ENCODE measurements around the gene TMEM108.

The TMEM108 gene

GRCh38 chr3:133227813-133228212 lies 189.6 kb downstream of the TMEM108 start:
- no peak for DNase-seq (ENCODE audit: low read depth)
- Histone ChIP-seq H3K9ac (ENCODE audit: low read length) (no peak overlapping the region), H3K36me3 (ENCODE audit: control insufficient read depth, insufficient read depth, low read length, severe bottlenecking) (no peaks in the 10 kb centered on the region), H3K4me1 (ENCODE audit: control insufficient read depth, insufficient read depth, low read length) (no peaks in the 10 kb centered on the region), H3K4me3 (ENCODE audit: low read length) (no peak overlapping the region), H3K9me3 (ENCODE audit: control insufficient read depth, low read length) (peaks cover 7% of the 10 kb centered on the region), H3K27me3 (replicated peaks; ENCODE audit: control insufficient read depth, insufficient read depth, low read length) (peaks cover 3% of the 10 kb centered on the region)

DNA sequence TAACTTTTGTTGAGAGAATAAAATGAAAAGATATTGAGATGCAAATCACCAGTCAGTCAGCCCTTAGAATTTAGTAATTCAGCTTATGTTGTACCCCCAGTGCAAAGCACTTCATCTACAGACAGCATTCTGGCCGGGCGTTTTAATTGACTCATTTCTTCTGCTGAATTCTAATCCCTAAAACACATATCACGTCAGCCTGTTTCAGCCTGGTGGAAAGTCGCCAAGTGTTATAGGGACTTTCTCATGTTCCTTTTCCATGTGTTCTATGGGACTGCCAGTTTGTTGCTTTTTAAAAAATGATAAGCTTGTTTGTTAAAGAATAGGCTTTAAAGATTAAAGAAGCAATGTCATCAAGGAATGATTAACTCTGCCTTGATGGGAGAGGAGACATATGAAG lies 192.0 kb downstream of the TMEM108 start:
- Histone ChIP-seq H3K9me3 (ENCODE audit: control insufficient read depth, low read length) (no peaks in the 10 kb centered on the region), H3K27me3 (replicated peaks; ENCODE audit: control insufficient read depth, insufficient read depth, low read length) (peaks cover 3% of the 10 kb centered on the region), H3K4me3 (ENCODE audit: low read length) (no peak overlapping the region), H3K4me1 (ENCODE audit: control insufficient read depth, insufficient read depth, low read length) (no peaks in the 10 kb centered on the region), H3K36me3 (ENCODE audit: control insufficient read depth, insufficient read depth, low read length, severe bottlenecking) (no peaks in the 10 kb centered on the region), H3K9ac (ENCODE audit: low read length) (no peak overlapping the region)
- DNase-seq (ENCODE audit: low read depth), result no peak

DNA sequence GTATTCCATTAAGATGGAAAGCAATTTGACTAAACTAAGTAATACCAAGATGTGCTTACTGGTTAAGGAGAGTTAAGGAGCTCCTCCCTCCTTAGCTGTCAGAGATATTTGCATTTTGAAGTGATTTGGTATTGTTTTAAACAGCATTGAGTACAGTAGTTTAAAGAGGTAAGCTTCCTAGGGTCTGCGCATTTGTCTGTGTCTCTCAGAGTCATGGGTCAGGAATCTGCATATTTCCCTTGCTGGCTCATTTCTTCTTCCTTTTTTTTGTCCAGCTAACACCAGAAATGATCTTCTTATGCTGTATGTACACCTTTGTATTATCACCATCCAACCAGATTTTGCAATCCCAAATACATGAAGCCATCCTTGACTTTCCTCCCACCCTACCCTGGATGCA lies 198.7 kb downstream of the TMEM108 start:
- H3K9ac ChIP-seq (ENCODE audit: low read length), result no peak overlapping the region
- no peak overlapping the region for H3K4me3 ChIP-seq (ENCODE audit: low read length)
- no peaks in the 10 kb centered on the region for H3K9me3 ChIP-seq (ENCODE audit: control insufficient read depth, low read length)
- H3K36me3 ChIP-seq (ENCODE audit: control insufficient read depth, insufficient read depth, low read length, severe bottlenecking), result no peaks in the 10 kb centered on the region
- no peaks in the 10 kb centered on the region for H3K4me1 ChIP-seq (ENCODE audit: control insufficient read depth, insufficient read depth, low read length)
- no peak for DNase-seq (ENCODE audit: low read depth)
- no peaks in the 10 kb centered on the region for H3K27me3 ChIP-seq (replicated peaks; ENCODE audit: control insufficient read depth, insufficient read depth, low read length)

- H3K4me3 ChIP-seq (ENCODE audit: low read length), result no peak overlapping the region
- no peak overlapping the region for H3K9ac ChIP-seq (ENCODE audit: low read length)
- H3K36me3 ChIP-seq (ENCODE audit: control insufficient read depth, insufficient read depth, low read length, severe bottlenecking), result no peaks in the 10 kb centered on the region
- peaks cover 1% of the 10 kb centered on the region for H3K27me3 ChIP-seq (replicated peaks; ENCODE audit: control insufficient read depth, insufficient read depth, low read length)
- H3K4me1 ChIP-seq (ENCODE audit: control insufficient read depth, insufficient read depth, low read length), result no peaks in the 10 kb centered on the region
- no peak for DNase-seq (ENCODE audit: low read depth)
- no peaks in the 10 kb centered on the region for H3K9me3 ChIP-seq (ENCODE audit: control insufficient read depth, low read length)
Measured at GRCh38 chr3:133237380-133237779, 199.2 kb downstream of the TMEM108 start.

DNA sequence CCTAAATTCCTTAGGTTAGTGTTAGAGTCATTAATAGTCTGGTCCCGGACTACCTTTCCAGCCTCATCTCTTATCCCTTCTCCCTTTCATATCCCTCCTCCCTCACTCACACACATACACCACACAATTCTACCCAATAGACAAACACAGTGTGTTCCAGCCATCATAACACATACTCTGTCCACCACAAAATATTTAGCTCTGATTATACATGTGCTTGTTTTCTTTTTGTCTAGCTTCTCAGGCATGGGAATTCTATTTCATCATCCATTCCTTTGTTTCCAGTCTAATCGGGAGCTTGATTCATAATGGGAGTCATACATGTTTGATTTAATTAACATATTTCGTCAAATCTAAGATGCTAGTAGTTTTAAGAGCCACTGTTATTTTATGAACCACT lies 199.8 kb downstream of the TMEM108 start:
- peaks cover 4% of the 10 kb centered on the region for H3K27me3 ChIP-seq (replicated peaks; ENCODE audit: control insufficient read depth, insufficient read depth, low read length)
- no peak for DNase-seq (ENCODE audit: low read depth)
- H3K4me1 ChIP-seq (ENCODE audit: control insufficient read depth, insufficient read depth, low read length), result no peaks in the 10 kb centered on the region
- no peaks in the 10 kb centered on the region for H3K36me3 ChIP-seq (ENCODE audit: control insufficient read depth, insufficient read depth, low read length, severe bottlenecking)
- H3K9me3 ChIP-seq (ENCODE audit: control insufficient read depth, low read length), result no peaks in the 10 kb centered on the region
- no peak overlapping the region for H3K9ac ChIP-seq (ENCODE audit: low read length)
- H3K4me3 ChIP-seq (ENCODE audit: low read length), result no peak overlapping the region

DNA sequence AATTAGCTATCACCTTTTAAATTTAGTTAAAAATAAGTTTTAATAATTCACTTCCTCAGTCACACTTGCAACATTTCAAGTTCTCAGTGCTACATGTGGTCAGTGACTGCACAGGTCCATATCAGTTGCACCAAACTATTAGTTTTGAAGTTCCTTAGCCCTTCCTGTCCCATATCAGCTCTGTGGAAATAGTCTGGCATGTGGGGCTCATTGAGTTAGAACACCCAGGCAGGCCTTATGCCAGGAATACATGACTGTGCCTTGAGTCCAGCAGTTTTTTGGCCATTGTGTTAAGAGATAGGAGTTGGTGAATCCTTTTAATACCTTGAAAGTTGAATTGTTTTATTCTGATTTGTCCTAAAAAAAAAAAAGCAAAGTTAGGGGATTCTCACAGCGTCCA lies 207.9 kb downstream of the TMEM108 start:
- Histone ChIP-seq H3K4me3 (ENCODE audit: low read length) (no peak overlapping the region), H3K4me1 (ENCODE audit: control insufficient read depth, insufficient read depth, low read length) (no peaks in the 10 kb centered on the region), H3K9ac (ENCODE audit: low read length) (no peak overlapping the region), H3K27me3 (replicated peaks; ENCODE audit: control insufficient read depth, insufficient read depth, low read length) (peaks cover 4% of the 10 kb centered on the region), H3K9me3 (ENCODE audit: control insufficient read depth, low read length) (no peaks in the 10 kb centered on the region), H3K36me3 (ENCODE audit: control insufficient read depth, insufficient read depth, low read length, severe bottlenecking) (no peaks in the 10 kb centered on the region)
- DNase-seq (ENCODE audit: low read depth), result no peak

GRCh38 chr3:133246773-133247172 lies 208.6 kb downstream of the TMEM108 start:
- H3K27me3 ChIP-seq (replicated peaks; ENCODE audit: control insufficient read depth, insufficient read depth, low read length), result peaks cover 4% of the 10 kb centered on the region
- H3K9me3 ChIP-seq (ENCODE audit: control insufficient read depth, low read length), result no peaks in the 10 kb centered on the region
- H3K9ac ChIP-seq (ENCODE audit: low read length), result no peak overlapping the region
- no peak for DNase-seq (ENCODE audit: low read depth)
- H3K4me3 ChIP-seq (ENCODE audit: low read length), result no peak overlapping the region
- H3K36me3 ChIP-seq (ENCODE audit: control insufficient read depth, insufficient read depth, low read length, severe bottlenecking), result no peaks in the 10 kb centered on the region
- H3K4me1 ChIP-seq (ENCODE audit: control insufficient read depth, insufficient read depth, low read length), result no peaks in the 10 kb centered on the region

- DNase-seq (ENCODE audit: low read depth), result no peak
- no peaks in the 10 kb centered on the region for H3K27me3 ChIP-seq (replicated peaks; ENCODE audit: control insufficient read depth, insufficient read depth, low read length)
- H3K36me3 ChIP-seq (ENCODE audit: control insufficient read depth, insufficient read depth, low read length, severe bottlenecking), result no peaks in the 10 kb centered on the region
- H3K9ac ChIP-seq (ENCODE audit: low read length), result no peak overlapping the region
- no peaks in the 10 kb centered on the region for H3K9me3 ChIP-seq (ENCODE audit: control insufficient read depth, low read length)
- no peak overlapping the region for H3K4me3 ChIP-seq (ENCODE audit: low read length)
- H3K4me1 ChIP-seq (ENCODE audit: control insufficient read depth, insufficient read depth, low read length), result no peaks in the 10 kb centered on the region
Measured at GRCh38 chr3:133248389-133248788, 210.2 kb downstream of the TMEM108 start.

DNA sequence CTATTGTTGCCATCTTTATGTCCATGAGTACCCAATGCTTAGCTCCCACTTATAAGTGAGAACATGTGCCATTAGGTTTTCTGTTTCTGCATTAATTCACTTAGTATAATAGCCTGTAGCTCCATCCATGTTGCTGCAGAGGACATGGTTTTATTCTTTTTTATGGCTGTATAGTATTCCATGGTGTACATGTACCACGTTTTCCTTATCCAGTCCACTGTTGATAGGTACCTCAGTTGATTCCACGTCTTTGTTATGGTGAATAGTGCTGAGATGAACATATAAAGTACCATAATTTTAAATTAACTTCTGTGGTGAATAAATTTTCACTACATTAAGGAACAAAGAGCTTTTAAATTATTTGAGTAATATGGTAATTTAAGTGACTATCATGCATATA lies 211.3 kb downstream of the TMEM108 start:
- H3K36me3 ChIP-seq (ENCODE audit: control insufficient read depth, insufficient read depth, low read length, severe bottlenecking), result no peaks in the 10 kb centered on the region
- H3K9me3 ChIP-seq (ENCODE audit: control insufficient read depth, low read length), result no peaks in the 10 kb centered on the region
- no peak for DNase-seq (ENCODE audit: low read depth)
- H3K27me3 ChIP-seq (replicated peaks; ENCODE audit: control insufficient read depth, insufficient read depth, low read length), result no peaks in the 10 kb centered on the region
- H3K9ac ChIP-seq (ENCODE audit: low read length), result no peak overlapping the region
- H3K4me1 ChIP-seq (ENCODE audit: control insufficient read depth, insufficient read depth, low read length), result no peaks in the 10 kb centered on the region
- H3K4me3 ChIP-seq (ENCODE audit: low read length), result no peak overlapping the region

DNA sequence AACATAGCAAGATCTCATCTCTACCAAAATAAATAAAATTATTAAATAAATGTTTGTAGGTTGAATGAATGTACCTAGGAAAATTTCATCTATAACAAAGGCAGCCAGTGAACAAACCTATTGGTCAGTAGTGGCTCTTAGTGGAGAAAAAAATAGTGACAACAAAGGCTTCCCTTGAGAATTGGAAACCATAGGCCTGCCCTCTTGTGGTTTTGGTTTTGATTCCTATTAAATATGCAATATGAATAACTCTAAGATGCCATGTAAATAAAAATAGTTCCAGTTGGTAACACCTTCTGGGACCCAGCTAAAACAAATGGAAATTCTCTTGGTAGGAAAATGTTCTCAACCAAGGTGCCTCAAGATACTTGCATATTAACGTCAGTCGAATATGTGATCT lies 216.0 kb downstream of the TMEM108 start:
- Histone ChIP-seq H3K4me3 (ENCODE audit: low read length) (no peak overlapping the region), H3K27me3 (replicated peaks; ENCODE audit: control insufficient read depth, insufficient read depth, low read length) (no peaks in the 10 kb centered on the region), H3K9ac (ENCODE audit: low read length) (no peak overlapping the region), H3K36me3 (ENCODE audit: control insufficient read depth, insufficient read depth, low read length, severe bottlenecking) (no peaks in the 10 kb centered on the region), H3K9me3 (ENCODE audit: control insufficient read depth, low read length) (no peaks in the 10 kb centered on the region), H3K4me1 (ENCODE audit: control insufficient read depth, insufficient read depth, low read length) (no peaks in the 10 kb centered on the region)
- no peak for DNase-seq (ENCODE audit: low read depth)

DNA sequence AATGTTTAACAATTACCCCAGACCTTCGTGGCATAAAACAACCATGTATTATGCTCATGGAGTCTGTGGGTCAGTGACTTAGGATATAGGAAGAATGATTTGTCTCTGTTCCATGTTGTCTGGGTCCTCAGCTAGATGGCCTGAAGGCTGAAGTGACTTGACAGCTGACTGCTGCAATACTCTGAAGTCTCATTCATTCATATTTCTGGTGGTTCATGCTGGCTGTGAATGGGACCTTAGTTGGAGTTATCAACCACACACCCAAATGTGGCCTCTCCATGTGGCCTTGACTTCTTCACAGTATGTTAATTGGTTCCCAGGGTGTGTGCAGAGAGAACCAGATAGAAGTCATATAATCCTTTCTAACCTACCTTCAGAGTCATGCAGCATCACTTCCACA lies 216.5 kb downstream of the TMEM108 start:
- H3K9me3 ChIP-seq (ENCODE audit: control insufficient read depth, low read length), result no peaks in the 10 kb centered on the region
- no peaks in the 10 kb centered on the region for H3K36me3 ChIP-seq (ENCODE audit: control insufficient read depth, insufficient read depth, low read length, severe bottlenecking)
- no peaks in the 10 kb centered on the region for H3K27me3 ChIP-seq (replicated peaks; ENCODE audit: control insufficient read depth, insufficient read depth, low read length)
- DNase-seq (ENCODE audit: low read depth), result no peak
- H3K9ac ChIP-seq (ENCODE audit: low read length), result no peak overlapping the region
- no peaks in the 10 kb centered on the region for H3K4me1 ChIP-seq (ENCODE audit: control insufficient read depth, insufficient read depth, low read length)
- H3K4me3 ChIP-seq (ENCODE audit: low read length), result no peak overlapping the region

GRCh38 chr3:133256787-133257483 lies 218.7 kb downstream of the TMEM108 start:
- Histone ChIP-seq H3K9ac (ENCODE audit: low read length) (no peak overlapping the region), H3K4me3 (ENCODE audit: low read length) (no peak overlapping the region), H3K9me3 (ENCODE audit: control insufficient read depth, low read length) (no peaks in the 10 kb centered on the region), H3K4me1 (ENCODE audit: control insufficient read depth, insufficient read depth, low read length) (no peaks in the 10 kb centered on the region), H3K36me3 (ENCODE audit: control insufficient read depth, insufficient read depth, low read length, severe bottlenecking) (no peaks in the 10 kb centered on the region), H3K27me3 (replicated peaks; ENCODE audit: control insufficient read depth, insufficient read depth, low read length) (no peaks in the 10 kb centered on the region)
- no peak for DNase-seq (ENCODE audit: low read depth)

Measured in adipocyte (in vitro differentiated cells).